GF-D8 (cell line): Measurements from ENCODE around the gene GSDME.

Source experiments
- DNase-seq: peaks from one replicate; lab custom pipeline; 2025; lab: John Stamatoyannopoulos, UW

The GSDME gene

GRCh38 chr7:24722386-24723177 lies 34.7 kb downstream of the GSDME start:
- no peak for DNase-seq

GRCh38 chr7:24721481-24722001 lies 35.7 kb downstream of the GSDME start:
- DNase-seq: no peak

GRCh38 chr7:24720283-24720682 lies 37.0 kb downstream of the GSDME start:
- no peak for DNase-seq

DNA sequence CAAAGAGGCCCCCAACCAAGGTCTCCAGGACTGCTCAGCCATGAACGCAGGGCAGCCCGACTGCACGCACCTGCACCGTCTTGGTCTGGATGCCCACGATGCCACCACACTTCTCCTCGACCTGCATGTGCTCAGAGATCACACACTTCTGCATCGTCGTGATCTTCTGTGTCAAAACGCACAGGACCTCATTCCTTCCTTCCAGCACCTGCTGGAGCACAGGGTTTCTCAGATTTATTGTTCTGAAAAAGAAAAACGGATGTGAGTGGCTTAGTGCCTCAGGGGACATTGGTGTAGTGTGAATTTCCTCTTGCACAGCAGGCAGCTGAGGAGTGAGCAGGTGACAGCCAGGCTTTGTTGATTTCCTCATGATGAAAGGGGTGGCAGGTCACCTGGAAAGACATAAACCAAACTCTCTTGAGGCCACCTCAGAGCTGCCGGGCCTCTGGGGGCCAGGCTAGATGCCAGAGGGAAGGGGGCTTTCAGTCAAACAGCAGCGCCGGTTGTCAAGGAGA lies 38.2 kb downstream of the GSDME start:
- DNase-seq: no peak

DNA sequence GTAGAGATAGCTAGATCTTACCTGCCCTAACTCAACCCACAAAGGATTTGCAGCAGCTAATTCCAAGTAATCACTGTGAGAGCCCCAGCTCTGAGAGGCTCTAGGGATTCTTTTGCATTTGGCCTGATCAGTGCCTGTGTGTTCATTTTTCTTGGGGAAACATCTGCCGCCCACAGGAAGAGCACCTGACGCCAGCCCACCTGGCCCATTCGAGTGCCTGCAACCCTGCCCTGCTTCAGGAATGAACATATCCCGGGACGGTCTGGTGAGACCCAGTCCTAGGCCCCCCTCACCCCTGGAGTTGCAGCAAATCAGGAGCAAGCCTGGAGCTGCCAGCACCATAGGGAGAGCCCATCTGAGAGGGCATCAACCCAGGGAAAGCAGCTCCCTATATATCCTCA lies 38.8 kb downstream of the GSDME start:
- DNase-seq: no peak

- DNase-seq: no peak
Observed at GRCh38 chr7:24717694-24718320, 39.5 kb downstream of the GSDME start.

DNA sequence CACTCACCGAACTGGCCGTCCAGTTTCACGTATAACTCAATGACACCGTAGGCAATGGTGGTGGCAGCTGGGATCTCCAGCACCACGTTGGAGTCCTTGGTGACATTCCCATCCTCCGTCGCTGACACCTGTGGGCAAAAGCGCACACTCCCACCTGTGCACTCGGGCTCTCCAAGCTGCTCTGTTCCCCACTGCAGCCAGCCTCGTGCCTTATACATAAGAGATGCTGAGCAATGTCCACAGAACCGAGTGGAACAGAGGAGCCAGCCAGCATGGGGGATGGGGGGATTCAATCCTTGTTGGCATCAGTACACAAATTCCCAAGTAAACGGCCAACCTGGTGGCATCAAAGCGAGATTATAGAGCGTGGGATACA lies 40.0 kb downstream of the GSDME start:
- no peak for DNase-seq

DNA sequence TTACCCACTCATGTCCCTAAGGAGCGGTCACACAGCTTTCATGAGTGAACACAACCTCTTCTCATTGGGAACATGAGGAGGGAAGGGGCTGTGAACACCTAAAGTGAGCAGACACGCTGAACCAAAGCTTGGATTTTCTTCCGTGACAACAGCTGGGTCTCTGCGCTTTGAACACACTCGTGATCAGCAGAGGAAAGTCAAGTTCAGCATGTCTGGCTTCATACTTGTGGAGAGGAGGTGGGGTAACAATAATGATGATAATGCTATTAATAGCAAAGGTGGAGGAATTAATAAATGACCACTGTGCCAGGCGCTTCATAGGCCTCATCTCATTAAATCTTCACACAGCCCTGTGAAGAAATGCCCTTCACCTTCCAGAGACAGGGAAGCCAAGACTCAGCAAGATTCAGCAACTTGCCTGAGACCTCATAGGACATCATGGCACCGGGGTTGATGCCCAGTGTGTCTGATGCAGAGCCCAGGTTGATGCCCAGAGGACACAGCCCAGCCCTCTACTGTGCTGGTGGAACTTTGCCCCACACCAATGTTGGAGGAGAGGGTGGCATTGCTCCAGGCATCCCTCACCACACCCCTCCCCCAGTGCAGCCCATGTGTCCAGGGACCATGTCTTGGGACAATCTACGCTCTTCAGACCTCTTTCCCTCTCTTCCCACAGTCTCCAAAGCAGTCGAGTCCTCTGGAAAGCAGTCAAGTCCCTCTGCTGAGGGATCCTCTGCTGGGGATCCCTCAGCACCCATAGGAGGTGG lies 40.6 kb downstream of the GSDME start:
- no peak for DNase-seq

- no peak for DNase-seq
Observed at GRCh38 chr7:24715661-24716479, 41.4 kb downstream of the GSDME start.

- DNase-seq: no peak
Observed at GRCh38 chr7:24715171-24715570, 42.1 kb downstream of the GSDME start.

GRCh38 chr7:24714676-24715010 lies 42.6 kb downstream of the GSDME start:
- DNase-seq: no peak

DNA sequence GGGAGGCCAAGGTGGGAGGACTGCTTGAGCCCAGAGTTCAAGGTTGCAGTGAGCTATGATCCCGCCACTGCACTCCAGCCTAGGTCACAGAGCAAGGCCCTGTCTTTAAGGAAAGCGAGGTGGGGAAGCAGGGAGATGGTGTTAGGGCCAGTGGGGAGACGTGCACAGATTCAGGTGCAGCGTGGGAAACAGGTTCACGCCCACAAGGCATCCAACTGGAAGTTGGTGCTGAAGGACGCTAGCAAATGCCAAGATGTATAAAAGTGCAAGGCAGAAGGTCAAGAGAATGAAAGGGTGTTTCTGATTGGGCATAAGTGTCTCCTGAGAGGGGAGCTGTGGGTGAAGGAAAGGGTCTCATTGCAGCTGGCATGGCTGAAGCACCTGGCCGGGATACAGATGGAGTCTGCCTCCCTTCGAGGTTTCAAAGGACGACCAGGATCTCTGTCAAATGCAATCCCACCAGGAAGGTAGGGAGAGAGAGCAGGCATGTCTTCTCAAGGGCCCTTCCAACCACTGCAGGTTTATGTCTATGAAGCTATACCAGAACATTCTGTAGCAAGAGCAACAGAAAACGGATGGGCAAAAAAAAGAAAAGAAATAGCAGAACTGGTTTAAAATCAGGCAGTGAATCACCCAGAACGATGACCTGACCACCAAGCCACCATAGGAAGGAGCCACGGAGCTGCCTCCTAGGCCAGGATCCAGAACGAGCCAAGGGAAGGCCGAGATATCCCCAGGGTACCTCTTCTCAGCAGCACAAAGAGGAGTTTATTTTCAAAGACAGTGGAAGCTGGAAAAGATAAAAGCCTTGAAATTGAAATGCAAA lies 43.2 kb downstream of the GSDME start:
- DNase-seq: no peak

- no peak for DNase-seq
Observed at GRCh38 chr7:24713039-24713793, 44.0 kb downstream of the GSDME start.

DNA sequence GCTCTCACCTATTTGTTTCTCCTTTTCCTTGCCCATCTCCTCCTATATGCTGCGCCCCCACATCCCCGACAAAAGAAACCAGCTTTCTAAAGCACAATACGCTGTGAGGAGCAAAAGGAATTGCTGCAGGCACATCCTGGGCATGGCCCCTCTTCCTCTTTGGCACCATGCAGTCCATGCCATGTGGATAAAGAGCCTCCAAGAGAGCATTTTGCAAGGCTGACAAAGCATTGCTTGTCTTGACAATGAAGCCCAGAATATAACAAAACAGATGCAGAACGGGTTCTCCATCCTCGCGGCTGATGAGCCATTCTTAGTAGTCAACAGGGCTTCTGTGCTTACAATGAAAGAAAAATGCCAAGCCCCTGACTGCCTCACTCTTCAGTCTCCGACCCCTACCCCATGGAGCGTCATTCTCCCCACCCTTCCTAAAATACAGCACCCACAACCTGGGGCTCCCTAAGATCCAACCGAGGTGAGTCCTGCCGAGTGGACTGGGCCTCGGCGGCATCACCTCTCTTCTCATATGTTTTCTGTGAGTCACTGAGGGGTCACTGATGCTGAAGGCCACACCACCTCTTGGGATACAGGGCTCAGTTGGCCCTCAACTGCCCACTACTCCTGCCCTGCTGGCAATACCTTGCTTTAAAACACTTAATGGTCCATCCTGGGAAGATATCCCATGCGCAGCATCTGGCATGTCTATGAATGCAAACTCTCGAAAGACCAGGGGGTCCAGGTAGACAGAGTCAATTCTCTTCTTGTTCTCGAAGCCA lies 47.5 kb downstream of the GSDME start:
- DNase-seq: no peak

DNA sequence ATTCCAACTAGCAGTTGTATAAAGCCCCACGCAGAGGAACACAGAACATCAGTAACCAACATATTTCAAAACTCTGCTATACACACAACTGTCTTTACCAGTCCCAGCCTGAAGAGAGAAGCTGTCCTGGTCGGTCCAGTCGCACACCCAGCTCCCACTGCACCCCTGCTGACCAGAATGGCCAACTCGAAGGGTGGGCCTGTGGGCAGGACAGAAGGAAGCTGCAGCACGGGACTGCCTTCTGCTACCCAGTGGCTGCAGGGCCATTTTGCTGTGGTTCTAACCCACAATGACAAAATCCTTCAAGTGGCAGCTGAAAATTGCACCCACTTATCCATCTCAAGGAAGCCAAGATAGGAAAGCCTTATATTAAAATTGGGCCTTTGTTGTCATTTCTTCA lies 48.2 kb downstream of the GSDME start:
- no peak for DNase-seq

DNA sequence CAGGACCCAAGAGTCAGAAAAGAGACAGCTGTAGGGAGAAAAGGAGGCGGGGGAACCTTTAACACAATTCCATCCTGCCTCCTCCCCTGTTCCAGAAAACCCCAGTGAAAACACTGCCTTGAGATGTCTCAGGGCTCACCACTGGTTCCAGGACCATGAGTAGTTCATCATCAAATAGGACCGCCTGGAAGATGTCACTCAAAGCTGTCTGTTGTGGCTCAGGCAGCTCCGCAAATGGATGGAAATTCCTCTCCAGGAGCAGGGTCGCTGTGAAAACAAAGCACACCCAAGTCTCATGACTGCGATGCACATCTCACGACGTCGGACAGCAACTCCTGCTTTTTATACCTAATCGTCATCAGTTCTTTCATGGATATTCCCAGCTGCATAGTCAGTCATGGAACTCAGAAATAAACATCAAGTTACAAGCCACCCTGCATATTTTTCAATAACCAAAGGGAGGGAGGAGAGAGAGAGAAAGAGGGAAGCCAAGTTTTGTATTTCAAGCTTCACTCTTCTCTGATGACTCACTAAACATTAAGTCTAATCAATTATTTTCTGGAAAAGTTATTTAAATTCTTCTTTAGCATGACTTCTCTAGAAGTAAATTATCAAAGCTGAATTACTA lies 49.2 kb downstream of the GSDME start:
- DNase-seq: no peak

- DNase-seq: no peak
Observed at GRCh38 chr7:24706211-24707170, 50.8 kb downstream of the GSDME start.

DNA sequence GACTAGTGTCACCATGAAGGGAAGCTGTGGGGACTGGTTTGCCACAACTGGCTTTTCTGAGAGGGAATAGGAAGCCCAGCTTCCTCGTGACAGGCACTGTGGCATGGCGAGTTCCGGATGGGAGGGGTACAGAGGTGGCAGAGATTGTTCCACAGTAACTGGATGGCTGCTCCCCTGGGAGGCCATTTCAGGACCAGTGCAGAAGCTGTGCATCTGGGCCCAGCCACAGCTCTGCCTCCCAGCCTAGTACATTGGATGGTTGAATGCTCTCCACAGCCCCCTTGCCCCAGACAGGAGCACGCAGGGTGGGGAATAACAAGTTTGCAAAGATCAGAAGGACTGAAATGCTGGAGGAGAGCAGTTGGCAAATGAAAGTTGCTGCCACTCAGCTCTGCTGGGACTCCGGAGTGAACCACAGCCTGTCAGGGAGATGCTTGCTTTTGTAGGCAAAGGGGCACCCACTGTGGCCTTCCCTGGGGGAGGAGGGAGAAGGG lies 51.8 kb downstream of the GSDME start:
- DNase-seq: peak; percentile 26
